Ovary (tissue), 9 donors: ENCODE results near the gene POLR2I. TPM values are rescaled to one million over a fixed set of nuclear protein-coding genes. Genes with fewer than 3 reads are reported as not detected.

Source experiments
- DNase-seq, 5 donors: peaks; one replicate each; pipeline ENCODE4 v3.0.0-alpha.2; 2019 to 2020
- H3K27ac ChIP-seq, 2 donors: fragments of 200-600 bp; one replicate each; pipeline versions ENCODE4 v1.5.1 to v1.8.0; 2019 to 2022
- H3K27me3 ChIP-seq: fragments of 200-600 bp; one replicate; pipeline ENCODE4 v1.8.0; 2022
- H3K36me3 ChIP-seq: fragments of 200-600 bp; sonication (generic); one replicate; pipeline ENCODE4 v1.5.1; 2019
- H3K4me1 ChIP-seq: one replicate; pipeline ENCODE4 v1.8.1; 2013; ENCODE audit warnings: mild to moderate bottlenecking, moderate library complexity; ENCODE audit not compliant: insufficient read depth
- H3K4me3 ChIP-seq: fragments of 200-600 bp; sonication (generic); one replicate; pipeline ENCODE4 v1.5.1; 2017
- H3K9me3 ChIP-seq, 2 donors: fragments of 200-600 bp in 1 of 2; sonication (generic) in 1 of 2; one replicate each; pipeline versions ENCODE4 v1.5.1 to v1.8.1; 2013 to 2019; ENCODE audit warnings: mild to moderate bottlenecking in 1 of 2, moderate library complexity in 1 of 2
- EP300 ChIP-seq: sonication (generic); formaldehyde crosslinking; IDR thresholded peaks from one replicate; pipeline ENCODE4 v1.6.1; 2017; ENCODE audit warnings: antibody characterized with exemption
- POLR2A ChIP-seq: fragments of 450-650 bp; IDR thresholded peaks from one replicate; pipeline ENCODE4 v1.6.1; 2017; ENCODE audit warnings: antibody characterized with exemption, mild to moderate bottlenecking, moderate library complexity
- WGBS, 3 donors: extraction: QIAGEN DNeasy Blood & Tissue Kit in 1 of 3; methylation state at CpG; one replicate each; pipeline versions ENCODE4 v1.1.5 to v1.1.7; 2013 to 2017; 5-methylcytosine and 5-hydroxymethylcytosine counted together
- intact Hi-C, 4 donors: fragments of 100-400 bp; cut with DNase I; formaldehyde crosslinking; loops; one replicate each; pipeline versions ENCODE4 v1.11.0 to v1.15.1; 2022 to 2023
- polyA plus RNA-seq, 2 donors: library from polyadenylated mRNA; stranded (reverse); fragments of 200-250 nt in 1 of 2; fragments of 350-450 nt in 1 of 2; fragmentation: Illumina TruSeq in 1 of 2; extraction: RNeasy Lipid Tissue Mini Kit (QIAGEN cat#74804) in 1 of 2; gene quantifications; one replicate each; pipeline ENCODE4 v1.2.3, GENCODE V29; 2013 to 2014
- total RNA-seq, 7 donors: library from RNA; depleted of rRNA in 2 of 7; stranded (reverse); fragments of >200 nt in 2 of 7; fragmentation: NEBNext Ultra II Directional in 3 of 7; extraction: Animal tissue kit (Norgen Biotek cat#: 25700) in 3 of 7; gene quantifications; one replicate each; pipeline versions ENCODE4 v1.1.0 to v1.2.4, GENCODE V29; 2016 to 2023
- TF ChIP-seq, protein P1 (sequence below), 3 donors: fragments of 450-650 bp in 2 of 3; fragments of 200-600 bp in 1 of 3; IDR thresholded peaks; one replicate each; pipeline versions ENCODE4 v1.5.1 to v1.8.0; 2016 to 2022; ENCODE audit warnings: antibody characterized with exemption in 3 of 3, mild to moderate bottlenecking in 1 of 3
- donor health status: DM: no; HTN: no; CAD: no; lungs with moderate emphysema.
- donor health status: DM: no; HTN: no; CAD: no.
- donor health status: Bipolar disorder and iron deficiency.
- donor health status: DM: yes; HTN: yes; CAD: no.
- donor health status: DM: no; HTN: no; CAD: no.
- donor health status: DM: yes; HTN: yes; CAD: no.

Gene POLR2I
- total and polyA plus RNA-seq, 9 donors: 49.4 to 84.8 (median 70.0) TPM

DNA sequence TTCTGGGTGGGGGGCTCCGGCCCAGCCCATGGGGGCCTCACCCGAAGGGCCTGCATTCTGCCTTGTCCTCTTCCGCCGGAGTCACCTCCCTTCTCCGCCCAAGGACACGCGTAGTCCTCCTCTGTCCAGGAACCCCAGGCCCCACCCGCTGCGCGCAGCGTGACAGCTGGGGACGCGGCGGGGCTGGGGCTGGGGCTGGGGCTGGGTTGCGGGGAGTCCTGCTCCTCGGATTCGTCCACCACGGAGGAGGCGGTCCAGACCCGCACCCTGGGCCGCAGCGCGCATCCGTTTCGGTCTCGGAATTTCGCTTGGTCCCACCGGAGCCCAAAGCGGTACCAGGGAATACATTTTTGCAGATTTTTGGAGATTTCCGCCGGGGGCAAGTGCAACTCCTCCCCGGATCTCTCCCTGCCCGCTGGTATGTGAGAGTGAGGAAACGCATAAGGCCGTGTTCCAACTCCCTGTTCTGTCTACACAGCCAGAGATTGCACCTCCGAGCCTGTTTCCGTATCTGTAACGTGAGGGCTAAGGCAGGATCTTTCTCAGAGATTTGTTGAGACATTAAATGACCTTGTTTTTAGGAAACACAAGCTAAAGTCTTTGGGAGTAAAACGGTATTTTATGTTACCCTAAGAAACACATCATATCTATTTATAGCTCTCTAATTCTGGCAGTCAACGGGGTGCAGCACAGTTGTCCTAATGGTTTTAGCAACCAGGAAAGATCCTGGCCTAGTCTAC, 37.8 kb upstream of the POLR2I start, which contains the start of gene COX7A1:
COX7A1 (minus strand) TSS at position 96 of the 740 bp plus-strand sequence; CDS start at position 56, 40 bp downstream.
- H3K27me3 ChIP-seq: no peaks in the 10 kb centered on the region
- intact Hi-C loops: no loop called here
- peak within 1 kb of the TSS; percentile 58 for H3K4me3 ChIP-seq
- DNase-seq: peak; percentile 68 to 79 (median 72)
- no peaks in the 10 kb centered on the region for H3K9me3 ChIP-seq
- no peaks in the 10 kb centered on the region for H3K36me3 ChIP-seq
- peak; percentile 6 for TF ChIP-seq EP300
- TF ChIP-seq, protein P1, sequence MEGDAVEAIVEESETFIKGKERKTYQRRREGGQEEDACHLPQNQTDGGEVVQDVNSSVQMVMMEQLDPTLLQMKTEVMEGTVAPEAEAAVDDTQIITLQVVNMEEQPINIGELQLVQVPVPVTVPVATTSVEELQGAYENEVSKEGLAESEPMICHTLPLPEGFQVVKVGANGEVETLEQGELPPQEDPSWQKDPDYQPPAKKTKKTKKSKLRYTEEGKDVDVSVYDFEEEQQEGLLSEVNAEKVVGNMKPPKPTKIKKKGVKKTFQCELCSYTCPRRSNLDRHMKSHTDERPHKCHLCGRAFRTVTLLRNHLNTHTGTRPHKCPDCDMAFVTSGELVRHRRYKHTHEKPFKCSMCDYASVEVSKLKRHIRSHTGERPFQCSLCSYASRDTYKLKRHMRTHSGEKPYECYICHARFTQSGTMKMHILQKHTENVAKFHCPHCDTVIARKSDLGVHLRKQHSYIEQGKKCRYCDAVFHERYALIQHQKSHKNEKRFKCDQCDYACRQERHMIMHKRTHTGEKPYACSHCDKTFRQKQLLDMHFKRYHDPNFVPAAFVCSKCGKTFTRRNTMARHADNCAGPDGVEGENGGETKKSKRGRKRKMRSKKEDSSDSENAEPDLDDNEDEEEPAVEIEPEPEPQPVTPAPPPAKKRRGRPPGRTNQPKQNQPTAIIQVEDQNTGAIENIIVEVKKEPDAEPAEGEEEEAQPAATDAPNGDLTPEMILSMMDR (IDR thresholded peaks at IDR 0.05): no peak
- TF ChIP-seq POLR2A: peak; percentile 44
- H3K27ac ChIP-seq: peak within 1 kb of the TSS; percentile 79 to 93
- WGBS, 3 donors: 1 to 2% (median 1%) methylated on average over 33 to 40 of the region's 40 CpGs
- peaks cover 4% of the 10 kb centered on the region for H3K4me1 ChIP-seq

DNA sequence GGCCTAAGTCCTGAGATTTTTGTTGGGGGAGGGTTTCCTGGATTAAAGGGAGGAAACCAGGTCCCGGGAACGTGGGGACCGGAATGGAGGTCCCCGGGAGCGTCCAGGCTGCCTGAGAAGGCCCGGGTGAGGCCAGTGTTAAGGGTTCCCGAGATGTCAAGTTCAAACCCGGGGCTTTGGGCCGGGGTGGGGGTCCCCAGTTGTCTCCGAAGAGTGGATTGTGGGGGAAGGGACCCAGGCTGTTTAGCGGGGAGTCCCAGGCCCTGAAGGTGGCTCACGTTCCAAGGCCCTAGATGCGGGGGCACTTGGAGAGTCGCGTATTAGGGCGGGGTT, 37.3 kb upstream of the POLR2I start:
- TF ChIP-seq, protein P1 (IDR thresholded peaks at IDR 0.05): no peak
- TF ChIP-seq EP300 (no peak), POLR2A (no peak)
- Histone ChIP-seq H3K36me3 (no peaks in the 10 kb centered on the region), H3K27ac (peak overlapping the region; percentile 79 to 93), H3K9me3 (no peaks in the 10 kb centered on the region), H3K4me1 (peaks cover 4% of the 10 kb centered on the region), H3K4me3 (peak overlapping the region; percentile 58), H3K27me3 (no peaks in the 10 kb centered on the region)
- 5 to 10% (median 8%) methylated on average over 16 of the region's 16 CpGs for WGBS, 3 donors
- intact Hi-C loops: no loop called here
- no peak for DNase-seq

DNA sequence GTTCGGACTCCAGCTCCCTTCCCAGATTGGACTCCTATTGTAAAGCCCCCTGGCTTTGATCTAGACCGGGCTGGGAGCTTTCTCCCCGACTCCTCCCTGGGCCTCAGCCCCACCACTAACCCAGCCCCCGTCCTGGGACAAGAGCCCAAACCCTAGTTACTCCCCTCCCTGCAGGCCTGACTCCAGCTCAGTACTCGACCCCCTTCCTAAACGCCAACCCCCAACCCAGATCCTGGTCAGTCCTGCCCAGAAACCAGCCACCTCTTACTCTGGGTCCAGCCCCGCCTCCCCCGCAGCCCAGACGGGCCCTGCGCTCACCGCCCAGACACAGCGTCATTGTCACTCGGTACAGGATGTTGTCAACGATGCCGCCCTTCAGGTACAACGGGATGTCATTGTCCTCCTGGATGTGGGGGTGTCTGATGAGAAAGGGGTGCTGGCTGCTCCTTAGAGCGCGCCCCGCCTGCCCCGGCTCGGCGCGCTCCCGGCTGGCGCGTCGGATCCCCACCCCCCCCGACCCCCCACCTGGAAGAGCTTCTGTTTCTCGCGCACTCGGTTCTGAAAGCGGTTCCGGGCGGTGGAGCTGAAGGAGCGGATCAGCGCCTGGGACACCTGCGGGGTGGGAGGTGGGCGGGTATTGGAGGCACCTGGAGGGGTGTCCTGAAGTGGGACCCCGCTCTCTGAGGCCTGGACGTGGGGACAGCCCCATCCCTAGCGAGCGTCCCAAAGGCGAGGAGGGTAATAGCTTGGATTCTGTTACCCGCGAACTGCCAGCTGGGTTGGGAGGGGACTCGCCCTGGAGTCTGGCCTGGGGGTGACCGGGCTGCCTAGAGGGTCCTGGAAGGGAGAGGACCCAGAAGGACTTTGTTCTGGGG, 36.7 kb upstream of the POLR2I start:
- TF ChIP-seq EP300: no peak
- TF ChIP-seq, protein P1 (IDR thresholded peaks at IDR 0.05): no peak
- TF ChIP-seq POLR2A: no peak
- H3K4me1 ChIP-seq: peaks cover 4% of the 10 kb centered on the region
- intact Hi-C loops: no loop called here
- 9 to 12% (median 11%) methylated on average over 46 to 47 of the region's 47 CpGs for WGBS, 3 donors
- no peaks in the 10 kb centered on the region for H3K27me3 ChIP-seq
- DNase-seq: peak; percentile 55 to 70 (median 68)
- H3K9me3 ChIP-seq: no peaks in the 10 kb centered on the region
- no peaks in the 10 kb centered on the region for H3K36me3 ChIP-seq
- peak overlapping the region; percentile 58 for H3K4me3 ChIP-seq
- peak overlapping the region; percentile 79 to 93 for H3K27ac ChIP-seq

DNA sequence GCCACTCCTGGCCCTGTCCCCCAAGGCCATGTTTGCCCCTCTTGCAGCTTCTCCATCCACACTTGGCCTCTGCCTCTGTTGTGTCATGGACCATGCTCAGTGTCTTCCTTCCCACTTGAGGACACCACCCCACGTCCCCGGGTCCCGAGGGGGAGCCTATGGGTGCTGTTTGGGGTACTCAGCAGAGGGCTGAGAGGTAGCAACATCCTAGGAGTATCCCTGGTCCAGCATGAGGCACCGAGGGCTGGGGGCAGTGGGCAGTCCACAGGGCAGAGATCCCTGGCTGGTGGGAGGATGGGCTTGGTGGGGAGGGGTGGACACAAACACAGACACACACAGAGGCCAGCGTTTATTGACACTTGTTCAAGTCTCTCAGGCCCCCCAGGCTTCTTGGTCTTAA, 35.9 kb upstream of the POLR2I start:
- TF ChIP-seq EP300 (no peak), POLR2A (no peak)
- TF ChIP-seq, protein P1 (IDR thresholded peaks at IDR 0.05): no peak
- WGBS, 3 donors: 54 to 67% (median 62%) methylated on average over 5 of the region's 5 CpGs

More for the DNA sequence above, 35.9 kb upstream of the POLR2I start:
- Histone ChIP-seq H3K9me3 (no peaks in the 10 kb centered on the region), H3K4me3 (no peak overlapping the region), H3K4me1 (peaks cover 4% of the 10 kb centered on the region), H3K36me3 (no peaks in the 10 kb centered on the region), H3K27ac (peak overlapping the region; percentile 79 to 93), H3K27me3 (no peaks in the 10 kb centered on the region)
- intact Hi-C loops: no loop called here
- DNase-seq: peak in 2 of 5 donors; percentile 31 to 43
